H1 (cell line): ENCODE measurements around the gene UBE2M. TPM values are rescaled to one million over a fixed set of nuclear protein-coding genes. Genes with fewer than 3 reads are reported as not detected.
A peak's percentile ranks its signal among the peaks of the same experiment; 100 is the strongest.

ENCODE experiments used
- CTCF ChIA-PET: fragments of 300-600 bp; sonication (Branson Sonifier 250); formaldehyde crosslinking; loops from one replicate; lab custom pipeline; 2021; ENCODE audit not compliant: partially characterized antibody; lab: Charles Lee
- POLR2A ChIA-PET: fragments of 300-600 bp; sonication (Branson Sonifier 250); formaldehyde crosslinking; loops from one replicate; lab custom pipeline; 2021; ENCODE audit warnings: inconsistent platforms; ENCODE audit not compliant: partially characterized antibody; lab: Charles Lee
- DNase-seq, 2 experiments: peaks; one replicate each; pipeline versions ENCODE4 v3.0.0 to v3.0.0-alpha.2; 2010 to 2022; ENCODE audit warnings: low spot score in 2 of 2, low read depth in 1 of 2, mixed read lengths in 1 of 2
- FAIRE-seq: peaks from 2 replicates; lab custom pipeline; 2011; peaks lifted over from hg19 to GRCh38; lab: Jason Lieb, UNC
- H2AFZ ChIP-seq: 2 replicates; pipeline ENCODE4 v1.8.1; 2012; ENCODE audit warnings: low read length, inconsistent platforms
- H2AK5ac ChIP-seq: 2 replicates; pipeline ENCODE4 v1.6.1; 2013; ENCODE audit warnings: low read depth, low read length
- H2BK120ac ChIP-seq: replicated peaks from 2 replicates; pipeline ENCODE3; 2013; ENCODE audit warnings: low read depth, low read length, inconsistent platforms
- H2BK12ac ChIP-seq: 2 replicates; pipeline ENCODE4 v1.6.1; 2013; ENCODE audit warnings: low read depth, low read length
- H2BK15ac ChIP-seq: 2 replicates; pipeline ENCODE4 v1.6.1; 2013; ENCODE audit warnings: low read length
- H2BK20ac ChIP-seq: 2 replicates; pipeline ENCODE4 v1.6.1; 2013; ENCODE audit warnings: low read length
- H2BK5ac ChIP-seq: 2 replicates; pipeline ENCODE4 v1.6.1; 2013; ENCODE audit warnings: low read depth, low read length
- H3K14ac ChIP-seq: 2 replicates; pipeline ENCODE4 v1.6.1; 2013; ENCODE audit warnings: inconsistent platforms; ENCODE audit not compliant: insufficient read length
- H3K18ac ChIP-seq: 2 replicates; pipeline ENCODE4 v1.6.1; 2013; ENCODE audit warnings: low read length; ENCODE audit errors: extremely low read depth
- H3K23ac ChIP-seq: 2 replicates; pipeline ENCODE4 v1.6.1; 2013; ENCODE audit warnings: inconsistent platforms; ENCODE audit not compliant: insufficient read length
- H3K23me2 ChIP-seq: 2 replicates; pipeline ENCODE4 v1.6.1; 2013; ENCODE audit warnings: low read depth, low read length
- H3K27ac ChIP-seq: 2 replicates; pipeline ENCODE4 v1.6.1; 2011; ENCODE audit warnings: low read depth, low read length, inconsistent platforms
- H3K27me3 ChIP-seq, 4 experiments: replicated peaks in 1 of 4; 1 replicate in 1 of 4; 2 replicates in 3 of 4; pipeline versions ENCODE4 v1.6.1 to v1.8.1; 2011 to 2013; ENCODE audit warnings: low read length in 3 of 4, mild to moderate bottlenecking in 3 of 4, inconsistent platforms in 2 of 4, mixed read lengths in 2 of 4, moderate library complexity in 1 of 4; ENCODE audit not compliant: control insufficient read depth in 3 of 4, insufficient read depth in 3 of 4; ENCODE audit errors: extremely low read depth in 1 of 4
- H3K36me3 ChIP-seq, 4 experiments: 2 replicates each; pipeline versions ENCODE4 v1.6.1 to v1.8.1; 2011 to 2013; ENCODE audit warnings: mild to moderate bottlenecking in 4 of 4, low read length in 3 of 4, moderate library complexity in 2 of 4, control low read depth in 1 of 4, inconsistent platforms in 1 of 4; ENCODE audit not compliant: insufficient read depth in 4 of 4, control insufficient read depth in 2 of 4
- H3K4ac ChIP-seq: replicated peaks from 2 replicates; pipeline ENCODE3; 2013; ENCODE audit warnings: low read length, low read depth, mixed read lengths, inconsistent platforms; ENCODE audit not compliant: insufficient read length
- H3K4me1 ChIP-seq, 4 experiments: replicated peaks in 1 of 4; 1 replicate in 1 of 4; 2 replicates in 3 of 4; pipeline versions ENCODE4 v1.6.1 to v1.8.1; 2011 to 2013; ENCODE audit warnings: low read length in 3 of 4, inconsistent platforms in 2 of 4, mixed read lengths in 1 of 4; ENCODE audit not compliant: insufficient read depth in 4 of 4, control insufficient read depth in 3 of 4
- H3K4me2 ChIP-seq, 2 experiments: 2 replicates each; pipeline versions ENCODE4 v1.6.1 to v1.8.1; 2011 to 2013; ENCODE audit warnings: low read depth in 2 of 2, low read length in 2 of 2, control low read depth in 1 of 2, inconsistent platforms in 1 of 2, mild to moderate bottlenecking in 1 of 2; ENCODE audit not compliant: insufficient read depth in 1 of 2
- H3K4me3 ChIP-seq, 4 experiments: fragments of 200-600, 300-600 bp in 1 of 4; sonication (generic), shearing (Covaris generic), sonication (Bioruptor Twin) in 1 of 4; 2 replicates each; pipeline versions ENCODE4 v1.5.1 to v1.8.1; 2011 to 2016; ENCODE audit warnings: low read length in 4 of 4, low read depth in 3 of 4, control low read depth in 2 of 4, inconsistent platforms in 2 of 4, mild to moderate bottlenecking in 2 of 4, mixed read lengths in 1 of 4, moderate library complexity in 1 of 4; ENCODE audit not compliant: insufficient read depth in 2 of 4; ENCODE audit errors: extremely low read depth in 1 of 4
- H3K56ac ChIP-seq: replicated peaks from 2 replicates; pipeline ENCODE3; 2013; ENCODE audit warnings: low read depth, mild to moderate bottlenecking, mixed read lengths, low read length, inconsistent platforms; ENCODE audit not compliant: insufficient read length
- H3K79me1 ChIP-seq: 2 replicates; pipeline ENCODE4 v1.6.1; 2013; ENCODE audit warnings: low read depth, low read length, control low read depth
- H3K79me2 ChIP-seq, 2 experiments: 2 replicates each; pipeline versions ENCODE4 v1.6.1 to v1.8.1; 2012 to 2013; ENCODE audit warnings: low read length in 2 of 2, mild to moderate bottlenecking in 2 of 2, inconsistent platforms in 1 of 2; ENCODE audit not compliant: insufficient read depth in 2 of 2, control insufficient read depth in 1 of 2
- H3K9ac ChIP-seq, 4 experiments: replicated peaks in 1 of 4; 1 replicate in 1 of 4; 2 replicates in 3 of 4; pipeline versions ENCODE4 v1.6.1 to v1.8.1; 2011 to 2013; ENCODE audit warnings: low read depth in 3 of 4, low read length in 3 of 4, control low read depth in 2 of 4, mild to moderate bottlenecking in 2 of 4, moderate library complexity in 2 of 4, inconsistent platforms in 1 of 4; ENCODE audit errors: extremely low read depth in 1 of 4
- H3K9me3 ChIP-seq, 2 experiments: 2 replicates each; pipeline versions ENCODE4 v1.6.1 to v1.8.1; 2012 to 2013; ENCODE audit warnings: mild to moderate bottlenecking in 2 of 2, moderate library complexity in 2 of 2, control low read depth in 1 of 2, inconsistent platforms in 1 of 2, low read depth in 1 of 2, low read length in 1 of 2, mixed read lengths in 1 of 2; ENCODE audit not compliant: insufficient read depth in 2 of 2
- H4K20me1 ChIP-seq, 2 experiments: replicated peaks in 1 of 2; 2 replicates each; pipeline versions ENCODE3 to v1.8.1; 2011 to 2013; ENCODE audit warnings: inconsistent platforms in 2 of 2, low read length in 2 of 2, mild to moderate bottlenecking in 1 of 2; ENCODE audit not compliant: insufficient read depth in 2 of 2, control insufficient read depth in 1 of 2
- H4K5ac ChIP-seq: 2 replicates; pipeline ENCODE4 v1.6.1; 2013; ENCODE audit warnings: low read length, low read depth, mixed read lengths, inconsistent platforms; ENCODE audit not compliant: insufficient read length
- H4K8ac ChIP-seq: 2 replicates; pipeline ENCODE4 v1.8.0; 2013; ENCODE audit warnings: mild to moderate bottlenecking, moderate library complexity, low read length, inconsistent platforms; ENCODE audit not compliant: insufficient read depth; ENCODE audit errors: extremely low read depth
- H4K91ac ChIP-seq: replicated peaks from 2 replicates; pipeline ENCODE3; 2013; ENCODE audit warnings: low read length, mixed read lengths, inconsistent platforms; ENCODE audit not compliant: insufficient read length
- BACH1 ChIP-seq: IDR thresholded peaks from 2 replicates; pipeline ENCODE4 v1.6.1; 2012; ENCODE audit warnings: low read length, improper control_type of control experiment
- BRCA1 ChIP-seq: IDR thresholded peaks from 2 replicates; pipeline ENCODE4 v1.6.1; 2012; ENCODE audit warnings: low read depth, low read length, improper control_type of control experiment
- CHD1 ChIP-seq: IDR thresholded peaks from 2 replicates; pipeline ENCODE4 v1.6.1; 2012; ENCODE audit warnings: low read depth, low read length, improper control_type of control experiment
- CREB1 ChIP-seq: IDR thresholded peaks from 2 replicates; pipeline ENCODE4 v1.6.1; 2012; ENCODE audit warnings: inconsistent platforms
- CTBP2 ChIP-seq: IDR thresholded peaks from 2 replicates; pipeline ENCODE4 v1.7.0; 2011; ENCODE audit warnings: borderline replicate concordance, mild to moderate bottlenecking, moderate library complexity, mixed read lengths, low read length; ENCODE audit not compliant: insufficient read depth, insufficient read length
- EGR1 ChIP-seq: IDR thresholded peaks from 2 replicates; pipeline ENCODE4 v1.6.1; 2011; ENCODE audit warnings: low read depth, low read length, borderline replicate concordance
- JUND ChIP-seq: IDR thresholded peaks from 2 replicates; pipeline ENCODE4 v1.6.1; 2011; ENCODE audit warnings: mild to moderate bottlenecking, improper control_type of control experiment, low read length
- KDM4A ChIP-seq: IDR thresholded peaks from one replicate; pipeline ENCODE4 v1.7.1; 2012; ENCODE audit warnings: low read depth, mild to moderate bottlenecking, moderate library complexity, low read length, inconsistent platforms; ENCODE audit not compliant: severe bottlenecking
- KDM5A ChIP-seq: fragments of 200-600 bp; IDR thresholded peaks from 2 replicates; pipeline ENCODE4 v1.7.1; 2012; ENCODE audit warnings: mild to moderate bottlenecking, low read length, inconsistent platforms, mixed read lengths
- RFX5 ChIP-seq: IDR thresholded peaks from 2 replicates; pipeline ENCODE4 v1.6.1; 2011; ENCODE audit warnings: low read depth, low read length, improper control_type of control experiment, borderline replicate concordance
- SIRT6 ChIP-seq: IDR thresholded peaks from one replicate; pipeline ENCODE4 v1.7.1; 2012; ENCODE audit warnings: low read length, inconsistent platforms
- SUZ12 ChIP-seq: fragments of 200-600 bp; sonication (generic); IDR thresholded peaks from 2 replicates; pipeline ENCODE4 v1.6.1; 2012; ENCODE audit warnings: mild to moderate bottlenecking, inconsistent platforms, low read length, moderate library complexity, mixed read lengths
- TAF1 ChIP-seq: IDR thresholded peaks from 2 replicates; pipeline ENCODE4 v1.6.1; 2011; ENCODE audit warnings: mild to moderate bottlenecking, low read depth, low read length
- WGBS, 2 experiments: shearing (Covaris generic) in 1 of 2; methylation state at CpG; one replicate each; pipeline versions ENCODE4 v1.1.6 to v1.1.7; 2013 to 2015; ENCODE audit warnings: low lambda C conversion rate in 2 of 2, mixed read lengths in 2 of 2, inconsistent platforms in 1 of 2, low coverage in 1 of 2, missing lambda C conversion rate in 1 of 2; ENCODE audit not compliant: insufficient replicate concordance in 2 of 2, insufficient coverage in 1 of 2, insufficient read length in 1 of 2; ENCODE audit errors: extremely low coverage in 1 of 2, missing lambda C conversion rate in 1 of 2; 5-methylcytosine and 5-hydroxymethylcytosine counted together
- polyA plus RNA-seq, 7 experiments: library from polyadenylated mRNA; depleted of rRNA in 3 of 7; stranded (reverse) in 5 of 7; unstranded in 2 of 7; fragments of >200 nt in 5 of 7; fragments of 200-250 nt in 2 of 7; gene quantifications; 1 replicate in 5 of 7; 2 replicates in 1 of 7; 4 replicates in 1 of 7; pipeline versions ENCODE4 v1.2.1 to v1.2.3, GENCODE V29; 2011 to 2013; ENCODE audit warnings: missing spikeins in 2 of 7, mixed read lengths in 2 of 7
- total RNA-seq: library from RNA; stranded (reverse); fragmentation: NEBNext Ultra II Directional; extraction: Animal tissue kit (Norgen Biotek cat#: 25700); gene quantifications from 2 replicates; pipeline ENCODE4 v1.2.1, GENCODE V29; 2021

The UBE2M gene
- total and polyA plus RNA-seq, 2 of the 8 experiments (the other 6 are each of a cell fraction or from before 2014, with no cell fraction given): 93.8 to 114 TPM

DNA sequence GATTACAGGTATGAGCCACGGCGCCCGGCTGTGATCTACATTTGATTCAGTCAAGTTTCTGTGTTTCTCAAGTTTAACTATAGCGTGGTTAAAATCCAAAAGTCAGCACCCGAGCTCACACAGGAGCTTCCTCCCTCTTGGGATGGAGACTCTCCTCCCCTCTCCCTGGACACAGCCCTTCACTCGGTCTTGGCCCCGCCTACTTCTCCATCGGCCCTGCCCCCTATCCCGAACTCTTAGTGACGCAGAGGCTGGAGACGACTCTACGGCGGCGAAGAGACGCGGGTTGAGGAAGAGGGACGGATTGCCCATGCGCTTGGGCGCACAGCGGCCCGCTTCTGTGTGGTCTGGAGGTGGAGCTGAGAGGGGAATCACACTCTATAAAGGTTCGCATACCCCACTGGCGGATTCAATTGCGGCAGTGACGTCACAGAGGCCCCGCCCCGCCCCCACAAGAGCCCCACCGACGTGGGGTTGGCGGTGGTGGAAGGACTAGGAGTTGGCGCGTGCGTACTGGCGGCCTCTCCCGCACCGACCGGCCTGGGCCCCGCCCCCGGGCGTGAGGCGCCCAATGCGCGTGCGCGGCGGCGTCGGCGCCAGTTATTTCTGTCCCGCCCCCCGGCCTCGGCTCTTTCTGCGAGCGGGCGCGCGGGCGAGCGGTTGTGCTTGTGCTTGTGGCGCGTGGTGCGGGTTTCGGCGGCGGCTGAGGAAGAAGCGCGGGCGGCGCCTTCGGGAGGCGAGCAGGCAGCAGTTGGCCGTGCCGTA is 14.4 kb downstream of the UBE2M start, which contains the start of gene TRIM28:
Gene TRIM28 (plus strand): TSS at position 239 of the 765 bp plus-strand sequence. CDS start 694 bp downstream, outside the sequence.
- peak within 1 kb of the TSS; percentile 89 to 100 (median 94) for H3K4me3 ChIP-seq
- 1% methylated on average over 66 of the region's 73 CpGs; no CpG with 5 or more reads in 1 of the 2 experiments for WGBS, 2 experiments
- peak within 1 kb of the TSS; percentile 88 for H4K5ac ChIP-seq
- H3K9ac ChIP-seq: peak within 1 kb of the TSS; percentile 92 to 100 (median 95)
- ChIA-PET POLR2A (interaction anchor here (0.6 to 13.8 kb wide), 20 partner anchors 9 to 360 kb away, joined by 3 to 650 read pairs (median 4); partner anchors contain the start of genes CHMP2A, MZF1, SLC27A5 and UBE2M), CTCF (interaction anchor here (0.8 to 3.6 kb wide), 5 partner anchors 10 to 37 kb away, joined by 3 to 21 read pairs (median 5); partner anchors contain the start of genes CHMP2A and ZBTB45)
- peak within 1 kb of the TSS; percentile 97 for H3K56ac ChIP-seq
- H4K91ac ChIP-seq: peak within 1 kb of the TSS; percentile 97
- peak within 1 kb of the TSS; percentile 87; the same call in 1 of the 2 replicates for H2BK12ac ChIP-seq
- H3K79me2 ChIP-seq: peaks cover 28 to 41% of the 10 kb centered on the region in 2 experiments
- peak within 1 kb of the TSS; percentile 75 for H2BK120ac ChIP-seq
- H3K36me3 ChIP-seq: peaks cover 21 to 39% (median 30%) of the 10 kb centered on the region in 4 experiments
- no peak within 1 kb of the TSS for H3K14ac ChIP-seq
- no peak within 1 kb of the TSS for H2BK15ac ChIP-seq
- peak within 1 kb of the TSS; percentile 99 for H4K8ac ChIP-seq
- peak within 1 kb of the TSS; percentile 99 for H2BK5ac ChIP-seq
- H3K79me1 ChIP-seq: peaks cover 13% of the 10 kb centered on the region
- peaks cover 13% of the 10 kb centered on the region for H3K23me2 ChIP-seq
- peaks cover 3 to 10% (median 5%) of the 10 kb centered on the region in 4 experiments; a peak in 6 of 7 replicates for H3K4me1 ChIP-seq
- FAIRE-seq (no peak), DNase-seq (peak; percentile 91 to 99)
- H4K20me1 ChIP-seq: peaks cover 34 to 41% of the 10 kb centered on the region in 2 experiments
- H3K4ac ChIP-seq: peak within 1 kb of the TSS; percentile 44
- H3K23ac ChIP-seq: no peak within 1 kb of the TSS
- H2BK20ac ChIP-seq: no peak within 1 kb of the TSS
- no peaks in the 10 kb centered on the region for H3K9me3 ChIP-seq
- no peak within 1 kb of the TSS for H2AK5ac ChIP-seq
- peak within 1 kb of the TSS; percentile 96 for H3K27ac ChIP-seq
- H3K18ac ChIP-seq: peak within 1 kb of the TSS; percentile 100
- no peak within 1 kb of the TSS for H2AFZ ChIP-seq
- H3K4me2 ChIP-seq: peak within 1 kb of the TSS; percentile 92 to 98
- H3K27me3 ChIP-seq: peaks cover 0 to 24% (median 10%) of the 10 kb centered on the region in 4 experiments; a peak in 5 of 7 replicates
- TF ChIP-seq CREB1: peak; percentile 92
- no peak for TF ChIP-seq SIRT6
- TF ChIP-seq EGR1: peak; percentile 43; the same call in 1 of the 2 replicates
- TF ChIP-seq CTBP2: no peak
- TF ChIP-seq RFX5: no peak
- no peak for TF ChIP-seq SUZ12
- TF ChIP-seq BRCA1: no peak
- TF ChIP-seq KDM5A: no peak
- TF ChIP-seq CHD1: no peak
- TF ChIP-seq JUND: no peak
- peak; percentile 11 for TF ChIP-seq KDM4A
- peak; percentile 59 for TF ChIP-seq BACH1
- peak; percentile 97 for TF ChIP-seq TAF1
